Large intestine (tissue), 3 donors: ENCODE results near the gene FBF1. TPM values are rescaled to one million over a fixed set of nuclear protein-coding genes. Genes with fewer than 3 reads are reported as not detected.
A peak's percentile ranks its signal among the peaks of the same experiment; 100 is the strongest.

ENCODE experiments used
- DNase-seq, 2 donors: peaks; one replicate each; pipeline versions ENCODE4 v3.0.0 to v3.0.0-alpha.2; 2013
- H3K27ac ChIP-seq: one replicate; pipeline ENCODE4 v1.5.1; 2013; ENCODE audit warnings: low read length
- H3K27me3 ChIP-seq: 2 replicates; pipeline ENCODE4 v1.6.1; 2013; ENCODE audit warnings: low read length; ENCODE audit not compliant: control insufficient read depth, insufficient read depth
- H3K36me3 ChIP-seq: 2 replicates; pipeline ENCODE4 v1.6.1; 2013; ENCODE audit warnings: low read length; ENCODE audit not compliant: control insufficient read depth, insufficient read depth
- H3K4me1 ChIP-seq: one replicate; pipeline ENCODE4 v1.6.1; 2013; ENCODE audit warnings: low read length; ENCODE audit not compliant: control insufficient read depth, insufficient read depth
- H3K4me3 ChIP-seq: one replicate; pipeline ENCODE4 v1.5.1; 2013; ENCODE audit warnings: low read length
- H3K9me3 ChIP-seq: one replicate; pipeline ENCODE4 v1.6.1; 2013; ENCODE audit warnings: mild to moderate bottlenecking, low read depth, low read length, moderate library complexity; ENCODE audit not compliant: control insufficient read depth
- WGBS: methylation state at CpG from one replicate; pipeline ENCODE4 v1.1.5; 2013; ENCODE audit warnings: low lambda C conversion rate; ENCODE audit not compliant: insufficient coverage; 5-methylcytosine and 5-hydroxymethylcytosine counted together
- polyA plus RNA-seq: library from polyadenylated mRNA; unstranded; fragments of 120-200 nt; gene quantifications from one replicate; pipeline ENCODE4 v1.2.1, GENCODE V29; 2013

FBF1 gene
- polyA plus RNA-seq, 1 donor: 52.1 TPM

GRCh38 chr17:75925912-75926311 is 14.9 kb downstream of the FBF1 start:
- no peaks in the 10 kb centered on the region for H3K27me3 ChIP-seq
- H3K4me3 ChIP-seq: no peak overlapping the region
- no CpG with 5 or more reads among the region's 15 CpGs for WGBS
- no peak for DNase-seq
- H3K4me1 ChIP-seq: peaks cover 46% of the 10 kb centered on the region
- H3K36me3 ChIP-seq: peaks cover 20% of the 10 kb centered on the region
- H3K9me3 ChIP-seq: no peaks in the 10 kb centered on the region
- H3K27ac ChIP-seq: peak overlapping the region; percentile 55

GRCh38 chr17:75925103-75925502 is 15.7 kb downstream of the FBF1 start:
- Histone ChIP-seq H3K4me1 (peaks cover 46% of the 10 kb centered on the region), H3K27ac (no peak overlapping the region), H3K36me3 (peaks cover 27% of the 10 kb centered on the region), H3K27me3 (no peaks in the 10 kb centered on the region), H3K9me3 (no peaks in the 10 kb centered on the region), H3K4me3 (no peak overlapping the region)
- no peak for DNase-seq
- no CpG with 5 or more reads among the region's 11 CpGs for WGBS

DNA sequence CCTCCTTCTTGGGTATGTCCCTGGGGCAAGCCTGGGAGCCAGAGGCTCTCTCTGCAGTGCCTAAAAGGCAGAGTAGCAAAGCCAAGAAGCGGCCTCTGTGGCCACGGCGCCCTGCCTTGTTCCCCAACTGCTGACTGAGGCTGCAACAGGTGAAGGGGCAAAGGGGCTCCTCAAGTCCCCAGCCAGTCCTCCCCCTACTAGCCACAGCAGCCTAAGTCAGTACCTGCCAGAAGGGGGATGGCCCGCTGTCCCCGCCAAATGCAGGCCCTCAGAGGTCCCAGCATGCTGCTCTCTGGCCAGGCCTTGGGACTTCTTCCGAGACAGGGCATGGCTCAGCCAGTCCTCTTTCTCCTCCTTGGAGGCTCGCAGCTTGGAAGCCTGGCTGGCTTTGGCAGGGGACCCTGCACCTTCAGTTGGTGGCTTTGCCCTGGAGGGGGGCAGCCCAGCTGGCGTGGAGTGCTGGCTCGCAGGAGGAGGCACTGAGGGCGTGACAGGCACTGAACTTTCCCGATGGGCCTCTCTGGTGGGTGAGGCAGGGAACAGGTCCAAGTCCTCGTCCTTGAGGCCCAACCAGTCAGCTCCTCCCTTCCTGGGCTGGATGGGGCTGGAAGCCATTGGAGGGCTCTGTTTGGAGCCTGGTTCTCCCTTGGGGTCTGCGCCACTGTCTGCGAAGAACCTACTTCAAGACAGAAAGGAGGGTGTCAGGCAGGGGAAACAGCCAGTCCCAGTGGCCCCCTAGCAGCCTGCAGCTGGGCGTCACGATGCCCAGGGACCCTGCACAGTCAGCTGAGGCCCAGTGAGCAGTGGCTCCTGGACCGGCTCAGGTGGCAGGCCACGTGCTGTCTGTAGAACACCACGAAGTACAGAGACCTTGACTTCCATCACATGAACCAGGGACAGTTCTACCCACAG is 17.6 kb downstream of the FBF1 start:
- peaks cover 45% of the 10 kb centered on the region for H3K4me1 ChIP-seq
- WGBS: no CpG with 5 or more reads among the region's 19 CpGs
- no peaks in the 10 kb centered on the region for H3K9me3 ChIP-seq
- DNase-seq: peak; percentile 78 to 89
- peak overlapping the region; percentile 25 for H3K4me3 ChIP-seq
- H3K27ac ChIP-seq: peak overlapping the region; percentile 65
- peaks cover 37% of the 10 kb centered on the region for H3K36me3 ChIP-seq
- no peaks in the 10 kb centered on the region for H3K27me3 ChIP-seq

DNA sequence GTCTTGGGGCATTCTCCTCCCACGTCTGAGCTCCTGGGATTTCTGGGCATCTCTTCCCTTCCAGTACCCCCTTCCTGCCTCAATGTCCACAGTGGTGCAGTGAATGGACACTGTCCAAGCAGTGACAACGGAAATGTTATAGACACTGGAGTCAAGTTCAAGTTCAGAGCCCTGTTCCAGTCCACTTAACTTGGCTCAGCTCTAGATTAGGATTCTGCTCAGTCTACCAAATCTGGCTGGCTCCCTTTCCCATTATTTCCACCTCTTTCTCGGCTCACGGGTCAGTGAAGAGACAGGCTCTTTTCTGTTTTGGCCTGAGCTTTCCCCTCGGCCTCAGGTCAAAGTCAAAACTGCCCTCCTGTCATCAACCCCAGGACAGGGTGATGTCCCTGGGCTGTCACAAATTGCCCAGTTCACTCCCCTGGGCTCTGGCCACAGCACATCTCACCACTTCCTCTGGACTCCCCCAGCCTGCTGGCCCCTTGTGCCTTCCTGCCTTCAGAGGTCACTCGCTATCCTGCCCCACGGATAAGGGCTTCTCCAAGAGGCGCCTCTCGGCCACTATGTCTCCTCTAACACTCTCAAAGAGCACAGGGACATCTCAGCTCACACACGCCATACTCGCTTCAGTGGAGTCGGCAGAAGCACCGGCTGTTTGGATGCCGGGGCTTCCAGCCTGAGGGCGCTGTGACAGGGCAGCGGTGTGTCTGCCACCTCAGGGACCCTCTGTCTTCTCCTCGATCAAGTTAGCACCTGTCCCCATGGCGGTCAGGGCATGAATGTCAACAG is 18.5 kb downstream of the FBF1 start:
- Histone ChIP-seq H3K36me3 (peaks cover 45% of the 10 kb centered on the region), H3K27ac (peak overlapping the region; percentile 65), H3K4me3 (peak overlapping the region; percentile 25), H3K27me3 (no peaks in the 10 kb centered on the region), H3K9me3 (no peaks in the 10 kb centered on the region), H3K4me1 (peaks cover 36% of the 10 kb centered on the region)
- no peak for DNase-seq
- 92% methylated on average over 2 of the region's 18 CpGs for WGBS

DNA sequence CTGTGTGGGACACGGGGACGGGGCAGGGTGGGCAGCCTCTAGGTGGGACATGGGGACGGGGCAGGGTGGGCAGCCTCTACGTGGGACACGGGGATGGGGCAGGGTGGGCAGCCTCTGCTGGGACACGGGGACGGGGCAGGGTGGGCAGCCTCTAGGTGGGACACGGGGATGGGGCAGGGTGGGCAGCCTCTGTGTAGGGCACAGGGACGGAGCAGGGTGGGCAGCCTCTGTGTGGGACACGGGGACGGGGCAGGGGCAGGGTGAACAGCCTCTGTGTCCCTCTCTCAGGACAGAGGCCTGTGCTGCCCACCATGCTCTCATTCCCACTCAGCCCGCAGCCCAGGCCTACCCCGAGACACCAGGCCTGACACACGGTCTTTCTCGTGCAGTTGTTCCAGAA is 19.2 kb downstream of the FBF1 start:
- no peaks in the 10 kb centered on the region for H3K9me3 ChIP-seq
- no CpG with 5 or more reads among the region's 15 CpGs for WGBS
- H3K4me3 ChIP-seq: no peak overlapping the region
- DNase-seq: no peak
- H3K36me3 ChIP-seq: peaks cover 45% of the 10 kb centered on the region
- no peak overlapping the region for H3K27ac ChIP-seq
- H3K27me3 ChIP-seq: no peaks in the 10 kb centered on the region
- H3K4me1 ChIP-seq: peaks cover 29% of the 10 kb centered on the region

GRCh38 chr17:75920045-75920560 is 20.7 kb downstream of the FBF1 start:
- H3K4me1 ChIP-seq: peaks cover 18% of the 10 kb centered on the region
- H3K27me3 ChIP-seq: no peaks in the 10 kb centered on the region
- no CpG with 5 or more reads among the region's 11 CpGs for WGBS
- DNase-seq: no peak
- H3K9me3 ChIP-seq: no peaks in the 10 kb centered on the region
- peaks cover 42% of the 10 kb centered on the region for H3K36me3 ChIP-seq
- no peak overlapping the region for H3K27ac ChIP-seq
- no peak overlapping the region for H3K4me3 ChIP-seq

- DNase-seq: no peak
- Histone ChIP-seq H3K9me3 (no peaks in the 10 kb centered on the region), H3K4me3 (no peak overlapping the region), H3K27ac (no peak overlapping the region), H3K36me3 (peaks cover 46% of the 10 kb centered on the region), H3K4me1 (peaks cover 18% of the 10 kb centered on the region), H3K27me3 (no peaks in the 10 kb centered on the region)
- no CpG with 5 or more reads among the region's 22 CpGs for WGBS
Measured at GRCh38 chr17:75919611-75920010, 21.2 kb downstream of the FBF1 start.

- WGBS: no CpG with 5 or more reads among the region's 31 CpGs
- Histone ChIP-seq H3K36me3 (peaks cover 59% of the 10 kb centered on the region), H3K27me3 (no peaks in the 10 kb centered on the region), H3K4me1 (peaks cover 7% of the 10 kb centered on the region), H3K9me3 (peaks cover 5% of the 10 kb centered on the region), H3K4me3 (no peak overlapping the region), H3K27ac (no peak overlapping the region)
- no peak for DNase-seq
Measured at GRCh38 chr17:75917917-75918445, 22.9 kb downstream of the FBF1 start.

DNA sequence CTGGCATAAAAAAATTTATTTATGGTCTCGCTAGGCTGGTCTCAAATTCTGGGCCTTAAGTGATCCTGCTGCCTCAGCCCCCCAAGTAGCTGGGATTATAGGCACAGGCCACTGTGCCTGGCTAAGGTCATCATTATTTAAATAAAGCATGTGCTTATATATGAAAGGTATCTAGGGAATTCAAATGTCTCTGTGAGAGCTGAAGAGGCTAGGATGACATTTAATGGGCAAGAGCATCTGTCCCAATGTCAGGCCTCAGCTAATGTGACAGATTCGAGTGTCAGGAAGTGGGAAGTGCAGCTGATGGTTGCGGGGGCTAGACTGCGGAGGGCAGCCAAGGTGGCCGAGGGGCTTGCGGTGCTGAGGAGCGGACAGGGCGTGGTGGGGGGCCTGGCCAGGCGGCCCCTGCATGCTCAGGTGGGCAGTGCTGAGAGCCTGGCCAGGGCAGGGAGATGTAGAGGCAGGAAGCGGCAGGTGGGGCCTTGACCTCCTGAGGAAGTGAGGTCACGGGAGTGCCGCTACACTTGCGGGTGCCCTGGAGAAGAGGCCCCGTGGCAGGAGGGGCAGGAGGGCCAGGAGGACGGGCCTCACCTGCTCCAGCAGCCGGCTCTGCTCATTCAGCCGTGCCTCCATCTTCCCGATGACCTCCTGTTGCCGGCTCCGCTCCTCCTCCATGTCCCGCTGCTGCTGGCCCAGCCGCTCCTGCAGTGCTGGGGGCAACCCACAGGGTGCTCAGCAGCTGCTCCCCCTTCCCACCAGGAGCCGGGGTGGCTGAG is 23.5 kb downstream of the FBF1 start:
- no peak for DNase-seq
- Histone ChIP-seq H3K9me3 (peaks cover 5% of the 10 kb centered on the region), H3K36me3 (peaks cover 58% of the 10 kb centered on the region), H3K27ac (no peak overlapping the region), H3K4me1 (peaks cover under 1% of the 10 kb centered on the region), H3K4me3 (no peak overlapping the region), H3K27me3 (no peaks in the 10 kb centered on the region)
- WGBS: no CpG with 5 or more reads among the region's 23 CpGs
